ENCODE measurements around the gene AGAP3. TPM values are rescaled to one million over a fixed set of nuclear protein-coding genes. Genes with fewer than 3 reads are reported as not detected.

Gene AGAP3
- total RNA-seq, 1 donor from 2014 or later = 156 TPM

- H3K9me3 ChIP-seq (ENCODE audit: insufficient read depth, low read depth, low read length) = no peaks in the 10 kb centered on the region
- no peaks in the 10 kb centered on the region for H3K79me2 ChIP-seq (ENCODE audit: insufficient read depth, low read length)
- no peak for DNase-seq (ENCODE audit: low read depth)
- H2AFZ ChIP-seq (ENCODE audit: low read depth, low read length) = no peak overlapping the region
- no peak for TF ChIP-seq CTCF (IDR thresholded peaks at IDR 0.05; ENCODE audit: insufficient read depth, low read depth, low read length)
- FAIRE-seq = no peak
- peaks cover 43% of the 10 kb centered on the region for H4K20me1 ChIP-seq (ENCODE audit: insufficient read depth, low read length)
- no peaks in the 10 kb centered on the region for H3K27me3 ChIP-seq (ENCODE audit: insufficient read depth, low read length)
- H3K27ac Mint-ChIP-seq (ENCODE audit: unreplicated experiment) = no peak overlapping the region
- peaks cover 16% of the 10 kb centered on the region for H3K36me3 ChIP-seq (ENCODE audit: insufficient read depth, low read length)
- H3K4me1 ChIP-seq (ENCODE audit: insufficient read depth, low read length) = no peaks in the 10 kb centered on the region
- peaks cover 2% of the 10 kb centered on the region for H3K4me1 Mint-ChIP-seq (ENCODE audit: low read depth, unreplicated experiment)
- no peaks in the 10 kb centered on the region for H3K27me3 Mint-ChIP-seq (ENCODE audit: low read depth, unreplicated experiment)
- no peak overlapping the region for H3K27ac ChIP-seq (ENCODE audit: low read depth, low read length)
- no peak overlapping the region for H3K4me3 Mint-ChIP-seq (ENCODE audit: unreplicated experiment)
- H3K9me3 Mint-ChIP-seq (ENCODE audit: unreplicated experiment) = no peaks in the 10 kb centered on the region
- no peak overlapping the region for H3K9ac ChIP-seq (ENCODE audit: low read length)
- H3K4me3 ChIP-seq (ENCODE audit: insufficient read depth, low read depth, low read length) = no peak overlapping the region
- no peak overlapping the region for H3K4me2 ChIP-seq (ENCODE audit: low read length)
- peaks cover 22% of the 10 kb centered on the region for H3K36me3 Mint-ChIP-seq (ENCODE audit: low read depth, unreplicated experiment)
Measured at GRCh38 chr7:151132461-151133205, 46.4 kb downstream of the AGAP3 start.

- Histone ChIP-seq H3K27me3 (ENCODE audit: insufficient read depth, low read length) (no peaks in the 10 kb centered on the region), H3K9me3 (ENCODE audit: insufficient read depth, low read depth, low read length) (no peaks in the 10 kb centered on the region), H3K4me1 (ENCODE audit: insufficient read depth, low read length) (no peaks in the 10 kb centered on the region), H4K20me1 (ENCODE audit: insufficient read depth, low read length) (peaks cover 36% of the 10 kb centered on the region), H3K36me3 (ENCODE audit: insufficient read depth, low read length) (peaks cover 16% of the 10 kb centered on the region), H3K4me3 (ENCODE audit: insufficient read depth, low read depth, low read length) (no peak overlapping the region), H3K27ac (ENCODE audit: low read depth, low read length) (no peak overlapping the region), H3K79me2 (ENCODE audit: insufficient read depth, low read length) (no peaks in the 10 kb centered on the region), H3K9ac (ENCODE audit: low read length) (no peak overlapping the region), H2AFZ (ENCODE audit: low read depth, low read length) (no peak overlapping the region), H3K4me2 (ENCODE audit: low read length) (no peak overlapping the region)
- no peaks in the 10 kb centered on the region for H3K27me3 Mint-ChIP-seq (ENCODE audit: low read depth, unreplicated experiment)
- no peak for TF ChIP-seq EZH2 (IDR thresholded peaks at IDR 0.05; ENCODE audit: insufficient read depth, low read length)
- TF ChIP-seq CTCF (IDR thresholded peaks at IDR 0.05; ENCODE audit: insufficient read depth, low read depth, low read length) = no peak
- no peak overlapping the region for H3K4me3 Mint-ChIP-seq (ENCODE audit: unreplicated experiment)
- FAIRE-seq = no peak
- DNase-seq (ENCODE audit: low read depth) = no peak
- no peaks in the 10 kb centered on the region for H3K9me3 Mint-ChIP-seq (ENCODE audit: unreplicated experiment)
- peaks cover 2% of the 10 kb centered on the region for H3K4me1 Mint-ChIP-seq (ENCODE audit: low read depth, unreplicated experiment)
- H3K27ac Mint-ChIP-seq (ENCODE audit: unreplicated experiment) = no peak overlapping the region
- peaks cover 17% of the 10 kb centered on the region for H3K36me3 Mint-ChIP-seq (ENCODE audit: low read depth, unreplicated experiment)
Measured at GRCh38 chr7:151133266-151133985, 47.2 kb downstream of the AGAP3 start.

Measured in astrocyte (in vitro differentiated cells and primary cell).